ENCODE measurements around the gene LRR1.

- TF ChIP-seq CTCF (IDR thresholded peaks at IDR 0.05) (no peak), POLR2A (IDR thresholded peaks at IDR 0.05) (no peak)
Measured at GRCh38 chr14:49589387-49589786, 9.4 kb upstream of the LRR1 start.
